H1 (cell line): Measurements from ENCODE around the gene PCDH9.

ENCODE experiments used
- ATF3 ChIP-seq: IDR thresholded peaks from 2 replicates; pipeline ENCODE4 v1.6.1; 2011; ENCODE audit warnings: low read depth, mild to moderate bottlenecking, low read length; ENCODE audit not compliant: insufficient read depth
- CTCF ChIP-seq, 3 experiments: IDR thresholded peaks; 1 replicate in 2 of 3; 2 replicates in 1 of 3; pipeline versions ENCODE4 v1.5.1 to v1.6.1; 2011; ENCODE audit warnings: low read length in 3 of 3, mild to moderate bottlenecking in 3 of 3, inconsistent platforms in 2 of 3, low read depth in 1 of 3, moderate library complexity in 1 of 3; ENCODE audit not compliant: insufficient read depth in 1 of 3; ENCODE audit errors: control extremely low read depth in 1 of 3
- EZH2 ChIP-seq: fragments of 200-600 bp; sonication (generic); IDR thresholded peaks from 2 replicates; pipeline ENCODE4 v1.7.1; 2012; ENCODE audit warnings: low read depth, mild to moderate bottlenecking, moderate library complexity, low read length, inconsistent platforms; ENCODE audit not compliant: severe bottlenecking
- GTF2F1 ChIP-seq: IDR thresholded peaks from 2 replicates; pipeline ENCODE4 v1.6.1; 2012; ENCODE audit warnings: low read depth, low read length, improper control_type of control experiment, borderline replicate concordance
- KDM1A ChIP-seq: fragments of 200-600, 300-600 bp; sonication (generic); IDR thresholded peaks from 2 replicates; pipeline ENCODE4 v1.7.1; 2016; ENCODE audit warnings: mild to moderate bottlenecking, low read length, borderline replicate concordance
- MAFK ChIP-seq: IDR thresholded peaks from 2 replicates; pipeline ENCODE4 v1.6.1; 2012; ENCODE audit warnings: low read depth, mild to moderate bottlenecking, improper control_type of control experiment, low read length
- NRF1 ChIP-seq: IDR thresholded peaks from 2 replicates; pipeline ENCODE4 v1.6.1; 2011; ENCODE audit warnings: mild to moderate bottlenecking, low read depth, low read length, improper control_type of control experiment
- POLR2A ChIP-seq, 2 experiments: IDR thresholded peaks; 1 replicate in 1 of 2; 2 replicates in 1 of 2; pipeline ENCODE4 v1.6.1; 2011; ENCODE audit warnings: low read depth in 2 of 2, low read length in 2 of 2, mild to moderate bottlenecking in 2 of 2; ENCODE audit errors: control extremely low read depth in 1 of 2
- POLR2AphosphoS5 ChIP-seq: IDR thresholded peaks from 2 replicates; pipeline ENCODE4 v1.6.1; 2011; ENCODE audit warnings: low read depth, low read length
- RBBP5 ChIP-seq: IDR thresholded peaks from 2 replicates; pipeline ENCODE4 v1.7.1; 2012; ENCODE audit warnings: low read depth, mild to moderate bottlenecking, inconsistent platforms, low read length, moderate library complexity, borderline replicate concordance
- SIN3A ChIP-seq, 2 experiments: IDR thresholded peaks in 1 of 2; conservative IDR thresholded peaks in 1 of 2; 2 replicates each; pipeline ENCODE4 v1.6.1; 2011 to 2012; ENCODE audit warnings: low read length in 2 of 2, improper control_type of control experiment in 1 of 2, low read depth in 1 of 2, mild to moderate bottlenecking in 1 of 2
- SP1 ChIP-seq: IDR thresholded peaks from 2 replicates; pipeline ENCODE4 v1.6.1; 2011; ENCODE audit warnings: low read depth, low read length
- TEAD4 ChIP-seq: IDR thresholded peaks from 2 replicates; pipeline ENCODE4 v1.6.1; 2012; ENCODE audit warnings: low read depth, low read length, inconsistent platforms, mixed read lengths
- ZNF274 ChIP-seq: IDR thresholded peaks from 2 replicates; pipeline ENCODE4 v1.7.0; 2012; ENCODE audit warnings: low read length, borderline replicate concordance; ENCODE audit errors: extremely low read depth

GRCh38 chr13:67091603-67092002 is 138.5 kb downstream of the PCDH9 start:
- TF ChIP-seq CTCF (IDR thresholded peaks at IDR 0.05; ENCODE audit: control extremely low read depth in 1 of 3, insufficient read depth in 1 of 3, low read depth in 1 of 3, low read length in 3 of 3) (no peak), EZH2 (no peak), ATF3 (no peak), SP1 (no peak), POLR2AphosphoS5 (no peak), TEAD4 (no peak), SIN3A (conservative IDR thresholded peaks at IDR 0.05 in 1 of 2, IDR thresholded peaks at IDR 0.05 in 1 of 2; ENCODE audit: low read depth in 1 of 2, low read length in 2 of 2) (no peak), ZNF274 (no peak), NRF1 (no peak), GTF2F1 (no peak), KDM1A (no peak), RBBP5 (no peak), POLR2A (IDR thresholded peaks at IDR 0.05; ENCODE audit: control extremely low read depth in 1 of 2, low read depth in 2 of 2, low read length in 2 of 2) (no peak), MAFK (no peak)
